HCT116 (cell line): ENCODE results near the gene KLHL3. TPM values are rescaled to one million over a fixed set of nuclear protein-coding genes. Genes with fewer than 3 reads are reported as not detected.

Experiments used
- ATAC-seq: fragments of 200-7000 bp; cut with Tn5 transposase; 2 replicates; pipeline ENCODE4 v1.9.1; 2020; ENCODE audit warnings: mild to moderate bottlenecking, moderate library complexity
- BruUV-seq: library from RNA; stranded (reverse); fragments of 400-500 nt; replicated peaks from 2 replicates; lab custom pipeline; 2021; lab: Mats Ljungman, UMichigan
- CTCF ChIA-PET: fragments of 300-600 bp; sonication (Branson Sonifier 250); formaldehyde crosslinking; loops from one replicate; lab custom pipeline; 2021; ENCODE audit warnings: antibody characterized with exemption; lab: Charles Lee
- POLR2A ChIA-PET: fragments of 300-600, 350-600 bp; sonication (Branson Sonifier 250); formaldehyde crosslinking; loops from one replicate; lab custom pipeline; 2021; ENCODE audit warnings: antibody characterized with exemption; lab: Charles Lee
- RAD21 ChIA-PET, 2 experiments: fragments of 300-600 bp; sonication (Branson Sonifier 250); formaldehyde crosslinking; loops; one replicate each; lab custom pipeline; 2023; ENCODE audit warnings: low total read pairs in 2 of 2; ENCODE audit not compliant: uncharacterized antibody in 2 of 2, unreplicated experiment in 2 of 2, low non-redundant PET in 1 of 2; lab: Charles Lee
- DNase-seq: peaks from one replicate; pipeline ENCODE4 v3.0.0-alpha.2; 2010; ENCODE audit warnings: low read depth, low spot score
- H2AFZ ChIP-seq: fragments of 200-600 bp; shearing (Covaris generic), sonication (generic); 2 replicates; pipeline ENCODE4 v1.6.1; 2017; ENCODE audit warnings: low read depth, mixed run types, mixed read lengths, antibody characterized with exemption, low read length; ENCODE audit not compliant: poor library complexity, severe bottlenecking
- H3K27ac ChIP-seq: 2 replicates; pipeline ENCODE4 v1.5.1; 2012; ENCODE audit warnings: low read depth, low read length
- H3K27me3 ChIP-seq: fragments of 200-600 bp; sonication (generic); 2 replicates; pipeline ENCODE4 v1.6.1; 2016; ENCODE audit warnings: mixed run types, low read length, mixed read lengths; ENCODE audit not compliant: insufficient read depth
- H3K36me3 ChIP-seq, 2 experiments: fragments of 200-500 bp in 1 of 2; fragments of 200-600 bp in 1 of 2; sonication (Bioruptor generic) in 1 of 2; sonication (generic) in 1 of 2; 2 replicates each; pipeline versions ENCODE4 v1.5.1 to v1.6.1; 2014 to 2016; ENCODE audit warnings: low read length in 2 of 2, inconsistent platforms in 1 of 2, mixed read lengths in 1 of 2, mixed run types in 1 of 2; ENCODE audit not compliant: insufficient read depth in 2 of 2, control insufficient read depth in 1 of 2
- H3K4me1 ChIP-seq, 2 experiments: fragments of 200-600 bp in 1 of 2; sonication (generic) in 1 of 2; 2 replicates each; pipeline versions ENCODE4 v1.5.1 to v1.6.1; 2012 to 2017; ENCODE audit warnings: low read length in 2 of 2, inconsistent platforms in 1 of 2, mild to moderate bottlenecking in 1 of 2, mixed read lengths in 1 of 2, mixed run types in 1 of 2, moderate library complexity in 1 of 2; ENCODE audit not compliant: insufficient read depth in 2 of 2, control insufficient read depth in 1 of 2
- H3K4me2 ChIP-seq: fragments of 200-600 bp; sonication (generic); 2 replicates; pipeline ENCODE4 v1.6.1; 2017; ENCODE audit warnings: mixed run types, low read length, mixed read lengths
- H3K4me3 ChIP-seq, 2 experiments: fragments of 200-600 bp in 1 of 2; sonication (generic) in 1 of 2; replicated peaks in 1 of 2; 2 replicates each; pipeline ENCODE4 v1.5.1; 2011 to 2016; ENCODE audit warnings: low read length in 2 of 2, control low read depth in 1 of 2, low read depth in 1 of 2, mild to moderate bottlenecking in 1 of 2, mixed read lengths in 1 of 2, mixed run types in 1 of 2
- H3K79me2 ChIP-seq: fragments of 200-600 bp; sonication (generic); 2 replicates; pipeline ENCODE4 v1.6.1; 2017; ENCODE audit warnings: mild to moderate bottlenecking, mixed run types, low read length, moderate library complexity, mixed read lengths; ENCODE audit not compliant: insufficient read depth
- H3K9ac ChIP-seq: fragments of 200-600 bp; sonication (generic); 2 replicates; pipeline ENCODE4 v1.6.1; 2016; ENCODE audit warnings: low read length, mixed read lengths
- H3K9me2 ChIP-seq: fragments of 200-600 bp; sonication (generic), shearing (Covaris generic); 2 replicates; pipeline ENCODE4 v1.6.1; 2017; ENCODE audit warnings: mixed run types, mild to moderate bottlenecking, moderate library complexity; ENCODE audit not compliant: insufficient read depth
- H3K9me3 ChIP-seq, 2 experiments: fragments of 200-500 bp in 1 of 2; fragments of 200-600 bp in 1 of 2; sonication (Bioruptor generic) in 1 of 2; sonication (generic) in 1 of 2; 2 replicates each; pipeline ENCODE4 v1.6.1; 2014 to 2017; ENCODE audit warnings: low read length in 2 of 2, mixed read lengths in 2 of 2, inconsistent platforms in 1 of 2, low read depth in 1 of 2, mild to moderate bottlenecking in 1 of 2, mixed run types in 1 of 2, moderate library complexity in 1 of 2; ENCODE audit not compliant: control insufficient read depth in 1 of 2, insufficient read depth in 1 of 2
- H4K20me1 ChIP-seq: fragments of 200-600 bp; sonication (generic), shearing (Covaris generic); 2 replicates; pipeline ENCODE4 v1.6.1; 2017; ENCODE audit warnings: mixed run types, mild to moderate bottlenecking, moderate library complexity; ENCODE audit not compliant: insufficient read depth
- ATF3 ChIP-seq: IDR thresholded peaks from 2 replicates; pipeline ENCODE4 v1.6.1; 2012
- CBX3 ChIP-seq: IDR thresholded peaks from 2 replicates; pipeline ENCODE4 v1.6.1; 2012; ENCODE audit warnings: low read depth
- CTCF ChIP-seq, 3 experiments: fragments of 200-600 bp in 1 of 3; sonication (generic) in 1 of 3; IDR thresholded peaks in 2 of 3; conservative IDR thresholded peaks in 1 of 3; 2 replicates each; pipeline ENCODE4 v1.5.1; 2012 to 2017; ENCODE audit warnings: low read depth in 2 of 3, low read length in 2 of 3, antibody characterized with exemption in 1 of 3, borderline replicate concordance in 1 of 3, control low read depth in 1 of 3, mild to moderate bottlenecking in 1 of 3, mixed read lengths in 1 of 3, mixed run types in 1 of 3, moderate library complexity in 1 of 3; ENCODE audit not compliant: insufficient read depth in 1 of 3
- EGR1 ChIP-seq: IDR thresholded peaks from 2 replicates; pipeline ENCODE4 v1.6.1; 2012; ENCODE audit warnings: low read depth
- ELF1 ChIP-seq: IDR thresholded peaks from 2 replicates; pipeline ENCODE4 v1.6.1; 2012; ENCODE audit warnings: low read depth, borderline replicate concordance
- FOSL1 ChIP-seq: IDR thresholded peaks from 2 replicates; pipeline ENCODE4 v1.6.1; 2012; ENCODE audit warnings: low read depth
- MAX ChIP-seq: IDR thresholded peaks from 2 replicates; pipeline ENCODE4 v1.6.1; 2012
- SIN3A ChIP-seq: IDR thresholded peaks from 2 replicates; pipeline ENCODE4 v1.6.1; 2012; ENCODE audit warnings: low read depth
- SP1 ChIP-seq: IDR thresholded peaks from 2 replicates; pipeline ENCODE4 v1.6.1; 2012; ENCODE audit warnings: low read depth
- TCF7L2 ChIP-seq: IDR thresholded peaks from 2 replicates; pipeline ENCODE4 v1.7.0; 2011; ENCODE audit warnings: borderline replicate concordance, inconsistent platforms; ENCODE audit not compliant: insufficient read depth, insufficient read length; ENCODE audit errors: extremely low read depth
- YY1 ChIP-seq: IDR thresholded peaks from 2 replicates; pipeline ENCODE4 v1.6.1; 2011; ENCODE audit warnings: low read length, low read depth, moderate library complexity, mild to moderate bottlenecking; ENCODE audit not compliant: insufficient replicate concordance; ENCODE audit errors: extremely low read depth
- ZNF274 ChIP-seq: fragments of 200-500 bp; sonication (Bioruptor generic); IDR thresholded peaks from 2 replicates; pipeline ENCODE4 v1.6.1; 2014; ENCODE audit warnings: mild to moderate bottlenecking, low read depth, low read length, inconsistent platforms
- intact Hi-C: fragments of 100-400 bp; cut with micrococcal nuclease; formaldehyde crosslinking; loops from 2 replicates; pipeline ENCODE4 v1.10.0; 2022
- total RNA-seq: library from RNA; stranded (reverse); gene quantifications from one replicate; pipeline ENCODE4 v1.2.1, GENCODE V29; 2021; ENCODE audit not compliant: unreplicated experiment

The KLHL3 gene
- total RNA-seq, 1 experiment from 2014 or later = not detected

GRCh38 chr5:137667341-137667740 is 68.5 kb downstream of the KLHL3 start (continued):
- no peak for TF ChIP-seq MAX
- TF ChIP-seq FOSL1 = no peak
- no peak for TF ChIP-seq ATF3

- Histone ChIP-seq H4K20me1 (no peaks in the 10 kb centered on the region), H3K4me3 (no peak overlapping the region), H3K4me1 (no peaks in the 10 kb centered on the region), H3K9me3 (no peaks in the 10 kb centered on the region), H3K79me2 (no peaks in the 10 kb centered on the region), H3K36me3 (no peaks in the 10 kb centered on the region), H3K27me3 (no peaks in the 10 kb centered on the region), H3K4me2 (no peak overlapping the region), H3K27ac (no peak overlapping the region), H3K9me2 (no peaks in the 10 kb centered on the region), H3K9ac (no peak overlapping the region), H2AFZ (no peak overlapping the region)
- ChIA-PET CTCF (no interaction called here), POLR2A (no interaction called here), RAD21 (no interaction called here)
- TF ChIP-seq ZNF274 (no peak), CTCF (IDR thresholded peaks at IDR 0.05 in 2 of 3, conservative IDR thresholded peaks at IDR 0.05 in 1 of 3; ENCODE audit: borderline replicate concordance in 1 of 3, insufficient read depth in 1 of 3, low read depth in 2 of 3, low read length in 2 of 3) (no peak), SP1 (no peak), TCF7L2 (no peak), SIN3A (no peak), ELF1 (no peak), CBX3 (no peak), YY1 (no peak), EGR1 (no peak)
- BruUV-seq = no TSS peak
- DNase-seq (no peak), ATAC-seq (no peak)
- intact Hi-C loops = no loop called here
These were observed 69.0 kb downstream of the KLHL3 start for GRCh38 chr5:137666901-137667300.
